HG03045 (cell line): Measurements from ENCODE around the gene MAGEF1.

Source experiments
- ATAC-seq: cut with Tn5 transposase; IDR thresholded peaks from one replicate; pipeline ENCODE4 v1.9.1; 2021; ENCODE audit warnings: mild to moderate bottlenecking, moderate library complexity; ENCODE audit not compliant: unreplicated experiment

The MAGEF1 gene

GRCh38 chr3:184672977-184673870 is 38.6 kb downstream of the MAGEF1 start:
- no peak for ATAC-seq

- no peak for ATAC-seq
These were observed 39.5 kb downstream of the MAGEF1 start for GRCh38 chr3:184672335-184672734.

GRCh38 chr3:184670091-184670602 is 41.7 kb downstream of the MAGEF1 start:
- no peak for ATAC-seq

GRCh38 chr3:184669578-184669977 is 42.3 kb downstream of the MAGEF1 start:
- no peak for ATAC-seq

GRCh38 chr3:184666442-184666841 is 45.4 kb downstream of the MAGEF1 start:
- ATAC-seq = no peak

GRCh38 chr3:184665101-184665500 is 46.8 kb downstream of the MAGEF1 start:
- ATAC-seq = no peak

GRCh38 chr3:184663756-184664155 is 48.1 kb downstream of the MAGEF1 start:
- no peak for ATAC-seq

GRCh38 chr3:184663356-184663755 is 48.5 kb downstream of the MAGEF1 start:
- no peak for ATAC-seq

- ATAC-seq = no peak
These were observed 49.7 kb downstream of the MAGEF1 start for GRCh38 chr3:184662187-184662586.

GRCh38 chr3:184660931-184661330 is 50.9 kb downstream of the MAGEF1 start:
- ATAC-seq = no peak
